Subcutaneous abdominal adipose tissue (tissue), 5 donors: ENCODE measurements around the gene TRAPPC3.

ENCODE experiments used
- H3K27ac ChIP-seq: one replicate; pipeline ENCODE4 v1.7.0; 2013; ENCODE audit warnings: low read depth, mild to moderate bottlenecking, inconsistent platforms, low read length, moderate library complexity
- H3K27me3 ChIP-seq, 5 donors: one replicate each; pipeline ENCODE4 v1.7.0; 2013; ENCODE audit warnings: low read length in 5 of 5, inconsistent platforms in 1 of 5; ENCODE audit not compliant: control insufficient read depth in 5 of 5, insufficient read depth in 4 of 5
- H3K36me3 ChIP-seq, 5 donors: one replicate each; pipeline ENCODE4 v1.7.0; 2013; ENCODE audit warnings: low read length in 5 of 5; ENCODE audit not compliant: control insufficient read depth in 5 of 5, insufficient read depth in 5 of 5
- H3K4me1 ChIP-seq, 5 donors: one replicate each; pipeline ENCODE4 v1.7.0; 2013; ENCODE audit warnings: low read length in 5 of 5, mild to moderate bottlenecking in 3 of 5, moderate library complexity in 1 of 5; ENCODE audit not compliant: control insufficient read depth in 5 of 5, insufficient read depth in 5 of 5
- H3K4me3 ChIP-seq, 5 donors: one replicate each; pipeline ENCODE4 v1.7.0; 2013; ENCODE audit warnings: low read length in 5 of 5, low read depth in 1 of 5
- H3K9ac ChIP-seq, 5 donors: one replicate each; pipeline ENCODE4 v1.7.0; 2013; ENCODE audit warnings: low read length in 5 of 5, mild to moderate bottlenecking in 4 of 5, moderate library complexity in 3 of 5
- H3K9me3 ChIP-seq, 5 donors: one replicate each; pipeline ENCODE4 v1.7.0; 2013; ENCODE audit warnings: low read length in 5 of 5; ENCODE audit not compliant: control insufficient read depth in 5 of 5
- donor health status: healthy.
- donor health status: healthy.
- donor health status: healthy.
- donor health status: healthy.
- donor health status: healthy.

The TRAPPC3 gene

DNA sequence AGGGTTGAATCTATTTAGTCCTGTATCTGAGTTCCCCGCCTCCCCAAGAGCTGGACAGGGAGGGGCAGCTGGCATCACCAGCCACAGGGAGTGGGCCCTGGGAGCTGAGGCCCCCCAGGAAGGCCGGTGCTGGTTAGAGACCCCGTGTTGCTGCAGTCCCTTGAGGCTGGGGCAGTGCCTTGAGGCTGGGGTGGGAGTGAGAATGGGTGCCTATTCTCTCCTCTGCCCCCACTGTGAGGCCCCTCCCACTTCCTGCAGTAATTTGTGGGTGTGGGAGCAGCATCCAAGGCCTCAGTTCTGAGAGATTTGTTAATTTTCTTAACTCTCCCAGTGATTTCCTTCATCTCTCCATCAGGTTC lies 2.5 kb upstream of the TRAPPC3 start:
- peaks cover 23 to 70% (median 60%) of the 10 kb centered on the region in 5 donors for H3K4me1 ChIP-seq
- H3K27me3 ChIP-seq = no peaks in the 10 kb centered on the region
- H3K9ac ChIP-seq = peak overlapping the region in 3 of 5 donors; percentile 8 to 69 (median 46)
- H3K4me3 ChIP-seq = peak overlapping the region in 1 of 5 donors; percentile 19
- no peaks in the 10 kb centered on the region for H3K9me3 ChIP-seq
- H3K36me3 ChIP-seq = no peaks in the 10 kb centered on the region
- peak overlapping the region; percentile 100 for H3K27ac ChIP-seq

DNA sequence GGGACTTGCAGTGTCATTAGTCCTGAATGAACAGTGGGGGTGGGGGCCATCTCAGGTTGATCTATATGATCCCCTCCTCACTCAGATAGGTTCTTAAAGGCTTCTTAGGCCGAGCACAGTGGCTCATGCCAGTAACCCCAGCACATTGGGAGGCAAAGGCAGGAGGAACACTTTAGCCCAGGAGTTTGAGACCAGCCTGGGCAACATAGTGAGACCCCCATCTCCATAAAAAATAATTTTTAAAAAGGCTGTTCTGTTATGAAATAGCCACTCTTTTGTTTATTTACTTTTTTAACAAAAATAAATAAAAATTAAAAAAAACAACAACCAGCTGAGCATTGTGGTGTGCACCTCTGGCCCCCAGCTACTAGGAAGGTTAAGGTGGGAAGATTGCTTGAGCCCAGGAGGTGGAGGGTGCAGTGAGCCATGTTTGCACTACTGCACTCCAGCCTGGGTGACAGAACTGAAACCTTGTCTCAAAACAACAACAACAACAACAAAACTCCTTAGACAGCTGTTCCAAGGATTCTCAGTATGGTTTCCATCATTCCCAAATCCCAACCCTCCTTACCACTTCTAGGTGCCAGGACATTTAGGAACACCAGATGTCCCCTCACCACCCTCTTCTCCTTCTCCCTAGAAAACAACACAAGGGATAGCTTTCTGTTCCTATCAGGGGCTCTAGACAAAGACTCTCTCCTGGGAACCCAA lies 2.0 kb upstream of the TRAPPC3 start:
- Histone ChIP-seq H3K36me3 (no peaks in the 10 kb centered on the region), H3K9me3 (no peaks in the 10 kb centered on the region), H3K4me3 (peak overlapping the region; percentile 14 to 47 (median 25)), H3K27ac (peak overlapping the region; percentile 100), H3K4me1 (peaks cover 23 to 70% (median 60%) of the 10 kb centered on the region in 5 donors), H3K27me3 (no peaks in the 10 kb centered on the region), H3K9ac (peak overlapping the region; percentile 46 to 79 (median 69))

- Histone ChIP-seq H3K4me1 (peaks cover 23 to 69% (median 60%) of the 10 kb centered on the region in 5 donors), H3K27ac (peak overlapping the region; percentile 100), H3K4me3 (peak overlapping the region; percentile 25 to 53 (median 44))
Measured at GRCh38 chr1:36150296-36151133, 1.2 kb upstream of the TRAPPC3 start.

GRCh38 chr1:36149973-36150295 lies 648 bp upstream of the TRAPPC3 start:
- Histone ChIP-seq H3K4me1 (peaks cover 23 to 63% (median 55%) of the 10 kb centered on the region in 5 donors), H3K9ac (peak overlapping the region; percentile 67 to 93 (median 69)), H3K4me3 (peak overlapping the region in 4 of 5 donors; percentile 22 to 53 (median 46)), H3K9me3 (no peaks in the 10 kb centered on the region), H3K36me3 (no peaks in the 10 kb centered on the region), H3K27me3 (no peaks in the 10 kb centered on the region), H3K27ac (peak overlapping the region; percentile 100)

More at GRCh38 chr1:36150296-36151133, 1.2 kb upstream of the TRAPPC3 start:
- Histone ChIP-seq H3K9me3 (no peaks in the 10 kb centered on the region), H3K27me3 (no peaks in the 10 kb centered on the region), H3K9ac (peak overlapping the region; percentile 67 to 93 (median 69)), H3K36me3 (no peaks in the 10 kb centered on the region)

GRCh38 chr1:36148821-36149236 lies 457 bp downstream of the TRAPPC3 start:
- H3K9ac ChIP-seq = peak overlapping the region; percentile 91 to 96 (median 94)
- H3K4me1 ChIP-seq = peaks cover 23 to 54% (median 47%) of the 10 kb centered on the region in 5 donors
- H3K36me3 ChIP-seq = no peaks in the 10 kb centered on the region
- H3K27me3 ChIP-seq = no peaks in the 10 kb centered on the region
- peak overlapping the region; percentile 89 to 96 (median 92) for H3K4me3 ChIP-seq
- peak overlapping the region; percentile 100 for H3K27ac ChIP-seq
- H3K9me3 ChIP-seq = no peaks in the 10 kb centered on the region

GRCh38 chr1:36144413-36144812 lies 4.9 kb downstream of the TRAPPC3 start:
- Histone ChIP-seq H3K36me3 (peaks cover 5 to 9% (median 7%) of the 10 kb centered on the region in 5 donors), H3K27me3 (no peaks in the 10 kb centered on the region), H3K4me3 (no peak overlapping the region), H3K9me3 (no peaks in the 10 kb centered on the region), H3K27ac (no peak overlapping the region), H3K9ac (no peak overlapping the region), H3K4me1 (peaks cover 3 to 31% (median 25%) of the 10 kb centered on the region in 5 donors)

GRCh38 chr1:36143424-36143823 lies 5.9 kb downstream of the TRAPPC3 start:
- H3K36me3 ChIP-seq = peaks cover 6 to 15% (median 12%) of the 10 kb centered on the region in 5 donors
- no peaks in the 10 kb centered on the region for H3K9me3 ChIP-seq
- H3K9ac ChIP-seq = no peak overlapping the region
- no peak overlapping the region for H3K27ac ChIP-seq
- H3K4me3 ChIP-seq = no peak overlapping the region
- H3K4me1 ChIP-seq = peaks cover 3 to 25% (median 19%) of the 10 kb centered on the region in 5 donors
- no peaks in the 10 kb centered on the region for H3K27me3 ChIP-seq

- no peaks in the 10 kb centered on the region for H3K27me3 ChIP-seq
- no peak overlapping the region for H3K9ac ChIP-seq
- H3K36me3 ChIP-seq = peaks cover 6 to 28% (median 25%) of the 10 kb centered on the region in 5 donors
- peaks cover 3 to 15% (median 8%) of the 10 kb centered on the region in 5 donors for H3K4me1 ChIP-seq
- no peaks in the 10 kb centered on the region for H3K9me3 ChIP-seq
- no peak overlapping the region for H3K4me3 ChIP-seq
- H3K27ac ChIP-seq = no peak overlapping the region
Measured at GRCh38 chr1:36142121-36142520, 7.2 kb downstream of the TRAPPC3 start.

GRCh38 chr1:36139521-36139920 lies 9.8 kb downstream of the TRAPPC3 start:
- Histone ChIP-seq H3K27ac (no peak overlapping the region), H3K4me3 (no peak overlapping the region), H3K36me3 (peaks cover 6 to 38% (median 34%) of the 10 kb centered on the region in 5 donors), H3K4me1 (peaks cover 5 to 33% (median 19%) of the 10 kb centered on the region in 5 donors), H3K27me3 (no peaks in the 10 kb centered on the region), H3K9me3 (no peaks in the 10 kb centered on the region), H3K9ac (peak overlapping the region in 1 of 5 donors; percentile 26)

DNA sequence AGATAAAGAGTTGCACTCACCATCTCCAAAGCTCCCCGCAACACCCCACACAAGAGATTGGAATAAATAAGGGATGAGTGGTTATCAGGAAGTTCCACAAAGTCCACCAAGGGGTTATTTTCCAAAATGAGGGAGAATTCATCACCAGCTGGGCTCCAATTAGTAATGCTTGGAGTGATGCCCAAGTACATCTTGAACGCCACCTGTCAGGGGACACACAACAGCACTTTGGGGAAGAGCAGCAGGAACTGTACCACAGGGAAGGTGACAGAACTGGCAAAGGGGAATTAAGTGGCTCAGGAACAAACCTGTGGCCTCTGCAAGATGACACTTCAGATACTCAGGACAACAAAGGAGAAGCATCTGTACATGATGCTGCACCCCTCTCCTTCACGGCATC lies 11.5 kb downstream of the TRAPPC3 start:
- Histone ChIP-seq H3K9ac (no peak overlapping the region), H3K9me3 (no peaks in the 10 kb centered on the region), H3K4me1 (peaks cover 5 to 35% (median 19%) of the 10 kb centered on the region in 5 donors), H3K27me3 (no peaks in the 10 kb centered on the region), H3K4me3 (no peak overlapping the region), H3K36me3 (peaks cover 6 to 38% (median 34%) of the 10 kb centered on the region in 5 donors), H3K27ac (peak overlapping the region; percentile 31)
